GM12878 (cell line): Measurements from ENCODE around the gene PCSK6. TPM values are rescaled to one million over a fixed set of nuclear protein-coding genes. Genes with fewer than 3 reads are reported as not detected.

Source experiments
- ATAC-seq: fragments of 200-7000 bp; cut with Tn5 transposase; 3 replicates; pipeline ENCODE4 v1.9.1; 2020; ENCODE audit warnings: mild to moderate bottlenecking, moderate library complexity
- BruUV-seq: library from RNA; stranded (reverse); fragments of 400-500 nt; replicated peaks from 2 replicates; lab custom pipeline; 2021; lab: Mats Ljungman, UMichigan
- CTCF ChIA-PET: fragments of 300-600 bp; sonication (Branson Sonifier 250); formaldehyde crosslinking; extraction: SDS; loops from one replicate; lab custom pipeline; 2021; ENCODE audit warnings: inconsistent platforms; lab: Yijun Ruan, JAX
- POLR2A ChIA-PET: fragments of 350-600 bp; formaldehyde crosslinking; extraction: SDS; loops from one replicate; lab custom pipeline; 2021; ENCODE audit warnings: inconsistent platforms; lab: Charles Lee
- RAD21 ChIA-PET: fragments of 300-600 bp; sonication (Branson Sonifier 250); formaldehyde crosslinking; loops from one replicate; lab custom pipeline; 2023; ENCODE audit warnings: antibody characterized with exemption; ENCODE audit not compliant: unreplicated experiment; lab: Charles Lee
- SMC1A ChIA-PET: fragments of 300-600 bp; sonication (Branson Sonifier 250); formaldehyde crosslinking; loops from one replicate; lab custom pipeline; 2023; ENCODE audit not compliant: unreplicated experiment, uncharacterized antibody; lab: Charles Lee
- DNase-seq: peaks from one replicate; pipeline ENCODE4 v3.0.0-alpha.2; 2011; ENCODE audit warnings: low read depth, low spot score
- FAIRE-seq: peaks from 3 replicates; lab custom pipeline; 2011; peaks lifted over from hg19 to GRCh38; lab: Jason Lieb, UNC
- H2AFZ ChIP-seq: 2 replicates; pipeline ENCODE4 v1.6.0; 2011; ENCODE audit warnings: low read depth, low read length, control low read depth; ENCODE audit not compliant: control insufficient read depth
- H3K27ac ChIP-seq: 2 replicates; pipeline ENCODE4 v1.5.1; 2011; ENCODE audit warnings: control low read depth; ENCODE audit not compliant: control insufficient read depth, insufficient read depth
- H3K27me3 ChIP-seq, 2 experiments: replicated peaks in 1 of 2; 2 replicates each; pipeline versions ENCODE4 v1.6.0 to v1.6.1; 2011; ENCODE audit warnings: low read length in 1 of 2; ENCODE audit not compliant: control insufficient read depth in 2 of 2, insufficient read depth in 2 of 2
- H3K36me3 ChIP-seq, 2 experiments: 2 replicates each; pipeline ENCODE4 v1.5.1; 2011; ENCODE audit warnings: low read length in 1 of 2; ENCODE audit not compliant: control insufficient read depth in 2 of 2, insufficient read depth in 2 of 2
- H3K4me1 ChIP-seq: 2 replicates; pipeline ENCODE4 v1.6.1; 2011; ENCODE audit warnings: mild to moderate bottlenecking, low read length, moderate library complexity, mixed read lengths; ENCODE audit not compliant: control insufficient read depth, insufficient read depth
- H3K4me2 ChIP-seq: 2 replicates; pipeline ENCODE4 v1.6.0; 2011; ENCODE audit warnings: control low read depth; ENCODE audit not compliant: control insufficient read depth, insufficient read depth
- H3K4me3 ChIP-seq: fragments of 200-600 bp; sonication (generic); 2 replicates; pipeline ENCODE4 v1.5.1; 2016
- H3K79me2 ChIP-seq: 2 replicates; pipeline ENCODE4 v1.6.0; 2011; ENCODE audit warnings: low read length; ENCODE audit not compliant: control insufficient read depth, insufficient read depth
- H3K9ac ChIP-seq: 2 replicates; pipeline ENCODE4 v1.8.0; 2011; ENCODE audit warnings: low read length, control low read depth, mixed read lengths; ENCODE audit not compliant: control insufficient read depth, insufficient read depth
- H3K9me3 ChIP-seq: replicated peaks from 3 replicates; pipeline ENCODE4 v1.5.1; 2011; ENCODE audit warnings: mild to moderate bottlenecking, low read length; ENCODE audit not compliant: control insufficient read depth, insufficient read depth
- H4K20me1 ChIP-seq: 2 replicates; pipeline ENCODE4 v1.6.0; 2011; ENCODE audit not compliant: control insufficient read depth, insufficient read depth
- BCL11A ChIP-seq: IDR thresholded peaks from 2 replicates; pipeline ENCODE4 v1.6.1; 2011; ENCODE audit warnings: low read depth, low read length
- E2F8 ChIP-seq: fragments of 450-650 bp; IDR thresholded peaks from 2 replicates; pipeline ENCODE4 v1.6.1; 2018; ENCODE audit warnings: mild to moderate bottlenecking, low read depth, moderate library complexity; ENCODE audit not compliant: partially characterized antibody
- EZH2 ChIP-seq: IDR thresholded peaks from 2 replicates; pipeline ENCODE4 v1.6.1; 2012; ENCODE audit warnings: low read depth, mild to moderate bottlenecking, control low read depth, inconsistent platforms, low read length, borderline replicate concordance; ENCODE audit not compliant: control insufficient read depth
- LARP7 ChIP-seq: fragments of 450-650 bp; IDR thresholded peaks from 2 replicates; pipeline ENCODE4 v1.6.1; 2017; ENCODE audit warnings: mild to moderate bottlenecking
- REST ChIP-seq: IDR thresholded peaks from 2 replicates; pipeline ENCODE4 v1.6.1; 2012; ENCODE audit warnings: mild to moderate bottlenecking, low read depth, low read length
- SREBF2 ChIP-seq: IDR thresholded peaks from 2 replicates; pipeline ENCODE4 v1.6.1; 2012; ENCODE audit warnings: mild to moderate bottlenecking, low read length
- STAT3 ChIP-seq: IDR thresholded peaks from 2 replicates; pipeline ENCODE4 v1.6.1; 2011; ENCODE audit warnings: low read depth, low read length, improper control_type of control experiment
- TAF1 ChIP-seq: IDR thresholded peaks from 2 replicates; pipeline ENCODE4 v1.6.1; 2011; ENCODE audit warnings: mild to moderate bottlenecking, low read depth, low read length, borderline replicate concordance
- WRNIP1 ChIP-seq: IDR thresholded peaks from 2 replicates; pipeline ENCODE4 v1.6.1; 2011; ENCODE audit warnings: low read depth, low read length, improper control_type of control experiment, borderline replicate concordance
- ZNF207 ChIP-seq: fragments of 450-650 bp; IDR thresholded peaks from 2 replicates; pipeline ENCODE4 v1.6.1; 2014; ENCODE audit warnings: antibody characterized with exemption, mild to moderate bottlenecking, borderline replicate concordance
- ZNF24 ChIP-seq: fragments of 450-650 bp; IDR thresholded peaks from 2 replicates; pipeline ENCODE4 v1.6.1; 2017; ENCODE audit warnings: antibody characterized with exemption, mild to moderate bottlenecking
- ZNF622 ChIP-seq: fragments of 450-650 bp; IDR thresholded peaks from 2 replicates; pipeline ENCODE4 v1.6.1; 2017; ENCODE audit warnings: mild to moderate bottlenecking, inconsistent platforms
- WGBS: methylation state at CpG from one replicate; pipeline ENCODE4 v1.1.6; 2016; ENCODE audit warnings: low lambda C conversion rate; ENCODE audit not compliant: insufficient replicate concordance, insufficient coverage; ENCODE audit errors: missing lambda C conversion rate; 5-methylcytosine and 5-hydroxymethylcytosine counted together
- in situ Hi-C: fragments of 300-500 bp; cut with MboI; formaldehyde crosslinking; loops from 9 replicates; pipeline ENCODE4 v1.14.3; 2018; ENCODE audit warnings: mixed read lengths
- intact Hi-C: fragments of 100-400 bp; cut with micrococcal nuclease; formaldehyde crosslinking; loops from one replicate; pipeline ENCODE4 v1.14.2; 2022; ENCODE audit not compliant: unreplicated experiment
- polyA plus RNA-seq, 11 experiments: library from polyadenylated mRNA; depleted of rRNA in 4 of 11; unstranded in 6 of 11; stranded (reverse) in 5 of 11; fragments of >200 nt; fragmentation: Nextera tagmentation in 4 of 11; fragmentation: Illumina TruSeq in 1 of 11; extraction: Ambion mirVana in 4 of 11; extraction: Trizol in 1 of 11; gene quantifications; 1 replicate in 1 of 11; 2 replicates in 10 of 11; pipeline versions ENCODE4 v1.2.1 to v1.2.3, GENCODE V29; 2011 to 2016; ENCODE audit warnings: inconsistent platforms in 2 of 11, missing spikeins in 2 of 11, low read depth in 1 of 11
- total RNA-seq, 4 experiments: library from RNA; depleted of rRNA in 3 of 4; stranded (reverse); fragments of >200 nt in 3 of 4; fragmentation: Illumina TruSeq in 1 of 4; extraction: Trizol in 1 of 4; gene quantifications; 2 replicates each; pipeline versions ENCODE4 v1.2.1 to v1.2.3, GENCODE V29; 2013 to 2021

The PCSK6 gene
- total and polyA plus RNA-seq, 10 of the 15 experiments (the other 5 are each of a cell fraction or from before 2014, with no cell fraction given) = 0.19 to 0.67 (median 0.25) TPM; not detected in 4

GRCh38 chr15:101530224-101530958 is 40.9 kb upstream of the PCSK6 start:
- H3K4me3 ChIP-seq = no peak overlapping the region
- no peak overlapping the region for H3K27ac ChIP-seq
- RAD21 ChIA-PET = no interaction called here
- no peaks in the 10 kb centered on the region for H3K9me3 ChIP-seq
- H2AFZ ChIP-seq = no peak overlapping the region
- in situ Hi-C loops (no loop called here), intact Hi-C loops (no loop called here)
- H3K9ac ChIP-seq = no peak overlapping the region
- TF ChIP-seq SREBF2 (no peak), ZNF207 (no peak), WRNIP1 (no peak), TAF1 (no peak), STAT3 (no peak), ZNF622 (no peak), ZNF24 (no peak), EZH2 (no peak), BCL11A (no peak), E2F8 (no peak), REST (no peak), LARP7 (no peak)
- POLR2A ChIA-PET = no interaction called here
- H3K4me2 ChIP-seq = no peak overlapping the region
- no peak for ATAC-seq
- CTCF ChIA-PET = no interaction called here
- peaks cover 0 to 5% of the 10 kb centered on the region in 2 experiments; a peak in 2 of 4 replicates for H3K27me3 ChIP-seq
- H3K4me1 ChIP-seq = no peaks in the 10 kb centered on the region
- SMC1A ChIA-PET = no interaction called here
- no peaks in the 10 kb centered on the region for H3K79me2 ChIP-seq
- no peak for FAIRE-seq
- BruUV-seq = no TSS peak
- no peak for DNase-seq
- no peaks in the 10 kb centered on the region; the same call in 1 of the 2 replicates for H4K20me1 ChIP-seq
- H3K36me3 ChIP-seq = no peaks in the 10 kb centered on the region
- WGBS = 51% methylated on average over 17 of the region's 17 CpGs
